ENCODE measurements around the gene CUL5.

CUL5 gene

DNA sequence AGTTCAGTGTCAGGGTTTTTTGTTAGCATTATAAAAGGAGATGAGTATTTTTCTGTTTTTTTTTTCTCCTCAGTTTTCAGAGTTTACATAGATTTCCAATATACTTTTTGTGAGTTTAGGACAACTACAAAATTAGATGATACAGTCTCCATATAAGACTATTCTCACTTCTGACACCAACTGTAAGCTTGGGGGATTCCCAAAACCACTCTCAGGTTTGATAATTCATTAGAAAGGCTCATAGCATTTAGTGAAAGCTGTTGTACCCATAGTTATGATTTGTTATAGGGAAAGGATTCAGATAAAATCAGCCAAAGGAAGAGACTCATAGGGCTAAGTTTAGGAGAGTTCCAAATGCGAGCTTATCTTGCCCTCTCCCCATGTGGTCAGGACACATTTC is 24.1 kb downstream of the CUL5 start:
- no peaks in the 10 kb centered on the region for H3K4me1 ChIP-seq (ENCODE audit: control insufficient read depth, insufficient read depth, low read length)
- no peak overlapping the region for H3K9ac ChIP-seq (ENCODE audit: low read length)
- peaks cover 10% of the 10 kb centered on the region for H3K36me3 ChIP-seq (ENCODE audit: control insufficient read depth, insufficient read depth, low read length)
- no peak overlapping the region for H3K27ac ChIP-seq (ENCODE audit: low read depth, low read length)
- no peaks in the 10 kb centered on the region for H3K27me3 ChIP-seq (ENCODE audit: control insufficient read depth, insufficient read depth, low read length)
- H3K4me3 ChIP-seq (ENCODE audit: low read length), result no peak overlapping the region

DNA sequence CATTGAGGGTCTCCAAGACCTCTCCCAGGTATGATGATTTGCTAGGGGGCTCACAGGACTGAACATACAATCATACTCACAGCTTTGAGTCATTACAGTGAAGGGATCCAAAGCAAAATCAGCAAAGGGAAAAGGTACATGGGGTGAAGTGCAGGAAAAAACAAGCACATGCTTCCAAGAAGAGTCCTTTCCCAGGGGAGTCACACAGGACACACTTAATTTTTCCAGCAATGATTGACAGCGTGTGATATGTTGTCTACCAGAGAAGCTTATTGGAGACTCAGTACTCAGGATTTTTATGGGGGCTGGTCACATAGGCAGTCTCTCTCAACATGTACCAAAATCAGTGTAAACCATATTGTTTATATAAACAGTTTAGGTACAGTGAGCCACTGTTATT is 25.3 kb downstream of the CUL5 start:
- no peak overlapping the region for H3K9ac ChIP-seq (ENCODE audit: low read length)
- H3K36me3 ChIP-seq (ENCODE audit: control insufficient read depth, insufficient read depth, low read length), result peaks cover 10% of the 10 kb centered on the region
- H3K4me3 ChIP-seq (ENCODE audit: low read length), result no peak overlapping the region
- H3K27me3 ChIP-seq (ENCODE audit: control insufficient read depth, insufficient read depth, low read length), result no peaks in the 10 kb centered on the region
- no peaks in the 10 kb centered on the region for H3K4me1 ChIP-seq (ENCODE audit: control insufficient read depth, insufficient read depth, low read length)
- H3K27ac ChIP-seq (ENCODE audit: low read depth, low read length), result no peak overlapping the region

DNA sequence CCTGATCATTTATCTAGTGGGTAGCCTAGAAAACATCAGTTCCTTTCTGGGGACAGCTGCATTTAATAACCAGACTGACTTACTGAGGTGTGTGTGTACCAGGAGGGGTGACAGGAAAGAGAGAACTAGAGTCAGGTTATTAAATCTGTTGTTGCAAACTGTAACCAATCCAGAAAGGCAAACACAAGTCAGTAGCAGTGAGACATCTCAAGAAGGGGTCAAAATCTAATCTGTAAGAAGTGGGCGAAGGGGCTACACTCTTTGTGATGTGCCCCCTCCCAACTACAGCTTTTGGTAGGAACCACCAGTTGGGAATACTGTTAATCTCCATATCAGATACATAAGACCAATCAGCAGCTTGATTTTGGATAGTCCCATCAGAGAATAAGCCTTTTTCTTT is 26.3 kb downstream of the CUL5 start:
- H3K4me1 ChIP-seq (ENCODE audit: control insufficient read depth, insufficient read depth, low read length), result no peaks in the 10 kb centered on the region
- H3K27ac ChIP-seq (ENCODE audit: low read depth, low read length), result no peak overlapping the region
- no peak overlapping the region for H3K4me3 ChIP-seq (ENCODE audit: low read length)
- no peak overlapping the region for H3K9ac ChIP-seq (ENCODE audit: low read length)
- no peaks in the 10 kb centered on the region for H3K27me3 ChIP-seq (ENCODE audit: control insufficient read depth, insufficient read depth, low read length)
- H3K36me3 ChIP-seq (ENCODE audit: control insufficient read depth, insufficient read depth, low read length), result peaks cover 10% of the 10 kb centered on the region

DNA sequence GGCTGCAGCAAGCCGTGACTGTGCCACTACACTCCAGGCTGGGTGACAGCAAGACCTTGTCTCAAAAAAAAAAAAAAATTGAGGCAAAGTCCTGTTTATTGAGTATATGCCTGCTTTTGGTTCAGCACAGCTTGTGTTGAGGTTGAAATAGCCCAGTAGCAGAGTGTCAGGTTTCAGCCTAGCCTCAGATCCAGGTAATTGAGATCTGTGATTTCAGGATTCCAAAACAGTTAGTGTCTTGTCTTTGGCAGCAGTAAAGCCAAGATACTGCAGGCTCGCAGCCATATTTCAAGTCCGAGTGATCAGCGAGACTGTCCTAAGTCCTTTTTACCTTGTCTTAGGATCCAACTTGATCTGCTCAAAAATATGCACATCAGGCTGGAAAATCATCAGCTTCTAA is 27.0 kb downstream of the CUL5 start:
- Histone ChIP-seq H3K4me1 (ENCODE audit: control insufficient read depth, insufficient read depth, low read length) (no peaks in the 10 kb centered on the region), H3K27me3 (ENCODE audit: control insufficient read depth, insufficient read depth, low read length) (no peaks in the 10 kb centered on the region), H3K9ac (ENCODE audit: low read length) (no peak overlapping the region), H3K36me3 (ENCODE audit: control insufficient read depth, insufficient read depth, low read length) (peaks cover 10% of the 10 kb centered on the region), H3K4me3 (ENCODE audit: low read length) (no peak overlapping the region), H3K27ac (ENCODE audit: low read depth, low read length) (no peak overlapping the region)

DNA sequence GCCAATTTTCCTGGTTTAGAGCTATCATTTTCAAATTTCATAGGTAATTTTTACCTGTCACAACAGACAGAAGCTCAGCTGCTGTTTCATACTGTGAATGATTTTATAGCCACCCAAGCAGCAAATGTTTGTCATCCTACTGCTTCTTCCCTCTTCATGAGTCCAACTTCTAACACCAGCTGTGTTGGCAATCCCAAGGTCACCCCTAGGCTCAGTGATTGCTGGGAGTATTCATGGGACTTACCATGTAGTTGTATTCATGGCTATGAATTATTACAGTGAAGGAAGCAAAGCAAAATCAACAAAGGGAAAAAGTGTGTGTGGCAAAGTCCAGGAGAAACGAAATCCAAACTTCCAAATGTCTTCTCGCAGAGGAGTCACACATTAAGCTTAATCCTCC is 28.5 kb downstream of the CUL5 start:
- H3K27me3 ChIP-seq (ENCODE audit: control insufficient read depth, insufficient read depth, low read length), result no peaks in the 10 kb centered on the region
- H3K36me3 ChIP-seq (ENCODE audit: control insufficient read depth, insufficient read depth, low read length), result peaks cover 10% of the 10 kb centered on the region
- no peaks in the 10 kb centered on the region for H3K4me1 ChIP-seq (ENCODE audit: control insufficient read depth, insufficient read depth, low read length)
- no peak overlapping the region for H3K4me3 ChIP-seq (ENCODE audit: low read length)
- H3K9ac ChIP-seq (ENCODE audit: low read length), result no peak overlapping the region
- H3K27ac ChIP-seq (ENCODE audit: low read depth, low read length), result no peak overlapping the region

DNA sequence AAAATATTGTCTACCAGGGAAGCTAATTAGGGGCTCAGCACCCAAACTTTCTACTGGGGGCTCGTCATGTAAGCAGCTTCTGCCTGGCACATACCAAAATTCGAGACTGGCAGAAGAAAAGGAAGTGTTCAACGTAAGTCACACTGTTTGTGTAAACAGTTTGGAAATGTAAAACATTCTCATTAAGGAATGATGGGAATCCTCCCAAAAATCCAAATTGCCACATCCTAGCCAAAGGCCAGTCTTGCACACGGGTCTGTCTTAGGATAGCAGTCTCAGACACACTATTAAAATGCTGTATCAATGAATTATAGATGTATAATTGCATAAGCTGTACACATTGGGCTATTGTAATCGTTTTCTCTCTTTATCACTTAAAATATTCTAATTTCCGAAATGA is 28.9 kb downstream of the CUL5 start:
- no peak overlapping the region for H3K4me3 ChIP-seq (ENCODE audit: low read length)
- H3K27me3 ChIP-seq (ENCODE audit: control insufficient read depth, insufficient read depth, low read length), result no peaks in the 10 kb centered on the region
- H3K9ac ChIP-seq (ENCODE audit: low read length), result no peak overlapping the region
- no peak overlapping the region for H3K27ac ChIP-seq (ENCODE audit: low read depth, low read length)
- peaks cover 10% of the 10 kb centered on the region for H3K36me3 ChIP-seq (ENCODE audit: control insufficient read depth, insufficient read depth, low read length)
- no peaks in the 10 kb centered on the region for H3K4me1 ChIP-seq (ENCODE audit: control insufficient read depth, insufficient read depth, low read length)

DNA sequence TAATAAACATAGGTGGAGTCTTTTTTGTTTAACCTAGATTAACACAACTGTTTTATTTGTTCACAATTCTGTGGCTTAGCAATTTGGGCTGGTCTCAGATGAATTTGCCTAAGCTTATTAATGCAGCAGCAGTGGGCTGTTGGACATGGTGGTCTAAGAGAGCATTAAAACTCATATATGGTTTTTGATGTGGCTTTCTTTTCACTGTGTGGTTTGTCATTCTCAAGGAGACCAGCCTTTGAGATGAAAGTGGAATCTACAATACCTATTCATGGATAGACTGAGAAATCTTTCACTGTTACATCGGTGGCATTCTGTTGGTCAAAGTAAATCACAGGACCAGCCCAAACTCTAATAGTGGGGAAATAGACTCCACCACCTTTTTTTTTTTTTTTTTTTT is 39.6 kb downstream of the CUL5 start:
- no peak overlapping the region for H3K27ac ChIP-seq (ENCODE audit: low read depth, low read length)
- no peak overlapping the region for H3K9ac ChIP-seq (ENCODE audit: low read length)
- no peaks in the 10 kb centered on the region for H3K27me3 ChIP-seq (ENCODE audit: control insufficient read depth, insufficient read depth, low read length)
- H3K4me1 ChIP-seq (ENCODE audit: control insufficient read depth, insufficient read depth, low read length), result no peaks in the 10 kb centered on the region
- peaks cover 5% of the 10 kb centered on the region for H3K36me3 ChIP-seq (ENCODE audit: control insufficient read depth, insufficient read depth, low read length)
- no peak overlapping the region for H3K4me3 ChIP-seq (ENCODE audit: low read length)

DNA sequence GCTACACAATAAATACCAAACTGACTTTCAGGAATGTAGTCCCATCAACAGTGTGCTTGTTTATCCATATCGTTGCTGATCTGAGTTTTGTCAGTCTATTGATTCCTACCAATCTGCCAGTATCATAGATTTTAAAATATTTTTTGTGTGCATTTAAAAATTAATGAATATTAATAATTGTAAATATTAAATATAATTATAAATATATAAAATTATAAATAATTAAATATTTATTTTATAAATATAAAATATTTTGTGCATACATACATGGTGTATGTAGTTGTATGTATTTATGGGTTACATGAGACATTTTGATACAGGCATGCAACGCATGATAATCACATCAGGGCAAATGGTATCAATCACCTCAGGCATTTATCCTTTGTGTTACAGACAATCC is 53.6 kb downstream of the CUL5 start:
- H3K9ac ChIP-seq (ENCODE audit: low read length), result no peak overlapping the region
- no peak overlapping the region for H3K27ac ChIP-seq (ENCODE audit: low read depth, low read length)
- H3K27me3 ChIP-seq (ENCODE audit: control insufficient read depth, insufficient read depth, low read length), result no peaks in the 10 kb centered on the region
- H3K36me3 ChIP-seq (ENCODE audit: control insufficient read depth, insufficient read depth, low read length), result peaks cover 9% of the 10 kb centered on the region
- no peak overlapping the region for H3K4me3 ChIP-seq (ENCODE audit: low read length)
- no peaks in the 10 kb centered on the region for H3K4me1 ChIP-seq (ENCODE audit: control insufficient read depth, insufficient read depth, low read length)

DNA sequence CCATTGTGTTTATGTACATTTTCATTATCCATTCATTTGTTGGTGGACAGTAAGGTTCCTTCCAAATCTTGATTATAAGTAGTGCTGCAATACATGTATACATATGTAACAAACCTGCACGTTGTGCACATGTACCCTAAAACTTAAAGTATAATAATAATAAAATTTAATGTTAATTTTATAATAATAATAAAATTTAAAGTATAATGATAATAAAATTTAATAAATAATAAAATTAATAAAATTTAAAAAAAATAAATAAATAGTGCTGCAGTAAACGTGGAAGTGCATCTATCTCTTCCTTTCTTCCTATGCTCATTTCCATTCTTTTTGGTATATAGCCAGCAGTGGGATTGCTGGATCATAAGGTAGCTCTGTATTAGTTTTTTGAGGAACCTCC is 54.7 kb downstream of the CUL5 start:
- Histone ChIP-seq H3K27me3 (ENCODE audit: control insufficient read depth, insufficient read depth, low read length) (no peaks in the 10 kb centered on the region), H3K4me3 (ENCODE audit: low read length) (no peak overlapping the region), H3K9ac (ENCODE audit: low read length) (no peak overlapping the region), H3K36me3 (ENCODE audit: control insufficient read depth, insufficient read depth, low read length) (peaks cover 7% of the 10 kb centered on the region), H3K27ac (ENCODE audit: low read depth, low read length) (no peak overlapping the region), H3K4me1 (ENCODE audit: control insufficient read depth, insufficient read depth, low read length) (no peaks in the 10 kb centered on the region)

DNA sequence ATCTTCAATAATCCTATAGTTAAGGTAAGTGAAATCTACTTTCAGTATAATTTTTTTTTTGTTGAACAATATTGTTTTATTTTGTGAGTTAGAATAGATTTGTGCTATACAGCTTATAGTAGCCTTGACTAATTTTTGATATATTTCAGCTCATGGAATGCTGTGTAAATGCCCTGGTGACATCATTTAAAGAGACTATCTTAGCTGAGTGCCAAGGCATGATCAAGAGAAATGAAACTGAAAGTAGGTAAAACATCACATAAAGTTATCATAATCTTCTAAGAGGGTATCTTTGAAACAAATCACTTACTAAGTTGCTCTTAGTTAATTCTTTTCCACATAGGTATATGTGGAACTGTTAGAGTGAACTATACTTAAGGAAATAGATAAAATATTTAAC is 61.2 kb downstream of the CUL5 start:
- no peak overlapping the region for H3K27ac ChIP-seq (ENCODE audit: low read depth, low read length)
- H3K27me3 ChIP-seq (ENCODE audit: control insufficient read depth, insufficient read depth, low read length), result no peaks in the 10 kb centered on the region
- peaks cover 2% of the 10 kb centered on the region for H3K36me3 ChIP-seq (ENCODE audit: control insufficient read depth, insufficient read depth, low read length)
- H3K4me1 ChIP-seq (ENCODE audit: control insufficient read depth, insufficient read depth, low read length), result no peaks in the 10 kb centered on the region
- no peak overlapping the region for H3K9ac ChIP-seq (ENCODE audit: low read length)
- H3K4me3 ChIP-seq (ENCODE audit: low read length), result no peak overlapping the region

DNA sequence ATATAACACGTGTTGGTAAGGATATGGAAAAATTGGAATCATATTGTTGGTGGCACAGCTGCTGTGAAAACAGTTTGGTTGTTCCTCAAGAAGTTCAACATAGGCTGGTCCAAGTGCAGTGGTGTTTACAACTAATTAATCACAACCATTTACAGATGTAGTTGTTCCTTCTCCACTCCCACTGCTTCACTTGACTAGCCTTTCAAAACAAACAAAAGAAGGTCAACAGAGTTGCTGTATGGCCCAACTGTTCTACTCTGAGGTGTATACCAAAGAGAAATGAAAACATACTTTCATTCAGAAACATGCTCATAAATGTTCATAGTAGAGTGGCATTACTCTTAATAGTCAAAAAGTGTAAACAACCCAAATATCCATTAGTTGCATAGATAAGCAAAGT is 76.1 kb downstream of the CUL5 start:
- Histone ChIP-seq H3K9ac (ENCODE audit: low read length) (no peak overlapping the region), H3K4me3 (ENCODE audit: low read length) (no peak overlapping the region), H3K36me3 (ENCODE audit: control insufficient read depth, insufficient read depth, low read length) (peaks cover 10% of the 10 kb centered on the region), H3K27me3 (ENCODE audit: control insufficient read depth, insufficient read depth, low read length) (no peaks in the 10 kb centered on the region), H3K4me1 (ENCODE audit: control insufficient read depth, insufficient read depth, low read length) (no peaks in the 10 kb centered on the region), H3K27ac (ENCODE audit: low read depth, low read length) (no peak overlapping the region)

DNA sequence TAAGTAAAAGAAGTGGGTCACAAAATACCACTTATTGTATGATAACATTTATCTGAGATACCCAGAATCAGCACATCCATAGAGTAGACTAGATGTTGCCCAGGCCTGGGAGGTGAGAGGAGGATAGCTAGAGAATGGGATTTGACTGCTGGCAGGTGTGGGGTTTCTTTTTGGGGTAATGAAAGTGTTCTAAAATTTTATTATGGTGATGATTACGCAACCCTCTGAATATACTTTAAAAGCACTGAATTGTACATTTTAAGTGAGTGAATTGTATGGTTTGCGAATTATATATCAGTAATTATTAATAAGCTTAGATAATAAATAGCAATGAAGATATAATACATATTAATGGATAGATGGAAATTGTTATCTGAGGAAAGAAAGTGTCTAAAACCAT is 77.0 kb downstream of the CUL5 start:
- Histone ChIP-seq H3K4me1 (ENCODE audit: control insufficient read depth, insufficient read depth, low read length) (no peaks in the 10 kb centered on the region), H3K27me3 (ENCODE audit: control insufficient read depth, insufficient read depth, low read length) (no peaks in the 10 kb centered on the region), H3K9ac (ENCODE audit: low read length) (no peak overlapping the region), H3K4me3 (ENCODE audit: low read length) (no peak overlapping the region), H3K36me3 (ENCODE audit: control insufficient read depth, insufficient read depth, low read length) (peaks cover 6% of the 10 kb centered on the region), H3K27ac (ENCODE audit: low read depth, low read length) (no peak overlapping the region)

DNA sequence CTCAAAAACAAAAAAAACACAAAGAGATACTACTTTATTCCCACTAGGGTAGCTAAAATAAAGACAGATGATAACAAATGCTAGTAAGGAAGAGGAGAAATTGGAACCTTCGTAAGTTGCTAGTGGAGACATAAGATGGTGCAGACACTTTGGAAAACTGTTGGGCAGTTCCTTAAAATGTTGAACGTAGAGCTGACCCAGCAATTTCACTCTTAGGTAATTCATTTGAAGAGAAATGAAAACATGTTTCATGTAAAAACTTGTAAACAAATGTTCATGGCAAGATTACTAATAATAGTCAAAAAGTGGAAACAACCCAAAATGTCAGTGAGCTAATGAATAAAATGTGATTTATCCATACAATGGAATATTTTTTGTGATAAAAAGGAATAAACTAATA is 83.4 kb downstream of the CUL5 start:
- Histone ChIP-seq H3K4me1 (ENCODE audit: control insufficient read depth, insufficient read depth, low read length) (no peaks in the 10 kb centered on the region), H3K4me3 (ENCODE audit: low read length) (no peak overlapping the region), H3K9ac (ENCODE audit: low read length) (no peak overlapping the region), H3K27ac (ENCODE audit: low read depth, low read length) (no peak overlapping the region), H3K36me3 (ENCODE audit: control insufficient read depth, insufficient read depth, low read length) (peaks cover 6% of the 10 kb centered on the region), H3K27me3 (ENCODE audit: control insufficient read depth, insufficient read depth, low read length) (no peaks in the 10 kb centered on the region)
